ENCODE data around the gene GBP5. TPM values are rescaled to one million over a fixed set of nuclear protein-coding genes. Genes with fewer than 3 reads are reported as not detected.

The GBP5 gene
- total RNA-seq, 4 donors from 2014 or later = 0.26 to 1.6 (median 0.83) TPM; not detected in 1

GRCh38 chr1:89277725-89278124 lies 5.1 kb upstream of the GBP5 start:
- intact Hi-C loops (cut with DNase I; ENCODE audit: low total_unique reads) = no loop called here
- no peak overlapping the region for H3K27ac ChIP-seq
- no peak overlapping the region for H3K4me3 ChIP-seq
- no peak for DNase-seq
- no peaks in the 10 kb centered on the region for H3K9me3 ChIP-seq
- TF ChIP-seq CTCF (IDR thresholded peaks at IDR 0.05) = no peak
- TF ChIP-seq POLR2A (IDR thresholded peaks at IDR 0.05) = no peak
- no peaks in the 10 kb centered on the region for H3K36me3 ChIP-seq
- H3K27me3 ChIP-seq = no peaks in the 10 kb centered on the region
- no peaks in the 10 kb centered on the region for H3K4me1 ChIP-seq

GRCh38 chr1:89276690-89277089 lies 4.0 kb upstream of the GBP5 start:
- H3K4me3 ChIP-seq = no peak overlapping the region
- no peaks in the 10 kb centered on the region for H3K9me3 ChIP-seq
- no peaks in the 10 kb centered on the region for H3K4me1 ChIP-seq
- intact Hi-C loops (cut with DNase I; ENCODE audit: low total_unique reads) = no loop called here
- no peak for DNase-seq
- no peaks in the 10 kb centered on the region for H3K36me3 ChIP-seq
- H3K27me3 ChIP-seq = no peaks in the 10 kb centered on the region
- TF ChIP-seq POLR2A (IDR thresholded peaks at IDR 0.05) (no peak), CTCF (IDR thresholded peaks at IDR 0.05) (no peak)
- no peak overlapping the region for H3K27ac ChIP-seq

GRCh38 chr1:89274411-89274857 lies 1.8 kb upstream of the GBP5 start:
- Histone ChIP-seq H3K4me3 (no peak overlapping the region), H3K9me3 (no peaks in the 10 kb centered on the region), H3K4me1 (no peaks in the 10 kb centered on the region), H3K27ac (no peak overlapping the region), H3K27me3 (no peaks in the 10 kb centered on the region), H3K36me3 (no peaks in the 10 kb centered on the region)
- DNase-seq = no peak
- TF ChIP-seq CTCF (IDR thresholded peaks at IDR 0.05) = no peak
- no peak for TF ChIP-seq POLR2A (IDR thresholded peaks at IDR 0.05)
- intact Hi-C loops (cut with DNase I; ENCODE audit: low total_unique reads) = no loop called here

DNA sequence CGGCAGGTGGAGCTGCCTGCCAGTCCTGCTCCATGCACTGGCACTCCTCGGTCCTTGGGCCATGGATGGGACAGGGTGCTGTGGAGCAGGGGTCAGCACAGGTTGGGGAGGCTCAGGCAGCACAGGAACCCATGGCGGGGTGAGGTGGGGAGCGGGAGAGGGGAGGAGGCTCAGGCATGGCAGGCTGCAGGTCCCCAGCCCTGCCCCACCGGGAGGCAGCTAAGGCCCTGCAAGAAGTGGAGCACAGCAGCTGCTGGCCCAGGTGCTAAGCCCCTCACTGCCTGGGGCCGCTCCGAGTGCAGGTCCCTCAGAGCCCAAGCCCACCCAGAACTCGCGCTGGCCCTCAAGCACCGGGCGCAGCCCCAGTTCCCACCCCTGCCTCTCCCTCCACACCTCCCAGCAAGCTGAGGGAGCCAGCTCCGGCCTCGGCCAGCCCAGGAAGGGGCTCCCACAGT lies 691 bp upstream of the GBP5 start:
- Histone ChIP-seq H3K4me3 (no peak overlapping the region), H3K4me1 (no peaks in the 10 kb centered on the region), H3K9me3 (no peaks in the 10 kb centered on the region), H3K36me3 (no peaks in the 10 kb centered on the region), H3K27ac (no peak overlapping the region), H3K27me3 (no peaks in the 10 kb centered on the region)
- intact Hi-C loops (cut with DNase I; ENCODE audit: low total_unique reads) = no loop called here
- no peak for DNase-seq
- TF ChIP-seq POLR2A (IDR thresholded peaks at IDR 0.05) (no peak), CTCF (IDR thresholded peaks at IDR 0.05) (no peak)

DNA sequence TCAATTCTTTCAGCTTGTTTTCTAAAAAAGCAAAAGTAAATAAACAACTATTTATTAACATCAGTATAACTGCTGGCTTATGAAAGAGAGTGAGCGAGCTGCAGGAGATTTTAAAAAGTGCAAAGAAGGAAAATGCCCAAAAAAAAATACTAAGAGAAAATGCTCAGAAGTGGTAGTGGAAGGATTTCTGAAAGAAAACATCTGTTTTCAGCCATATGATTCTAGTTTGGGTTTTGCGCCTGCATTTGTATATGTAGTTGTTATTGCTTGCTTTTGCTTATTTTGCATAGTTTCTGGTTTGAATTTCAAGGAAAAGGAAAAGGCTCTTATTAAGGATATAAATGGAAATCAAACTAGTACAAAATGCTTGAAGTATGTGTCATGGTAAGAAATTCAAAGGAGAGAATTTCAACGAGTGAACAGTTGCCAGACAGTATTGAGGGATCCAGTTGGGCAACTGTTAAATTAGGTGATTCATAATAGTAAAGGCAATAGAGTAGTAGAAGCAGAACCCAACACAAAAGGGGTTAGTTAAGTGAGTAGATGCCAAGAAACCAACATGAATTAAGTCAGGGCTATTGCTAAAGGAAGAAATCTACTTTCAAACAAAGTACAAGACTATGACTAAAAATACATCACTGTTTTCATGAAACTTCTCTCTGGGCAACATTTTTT lies 1.2 kb downstream of the GBP5 start:
- Histone ChIP-seq H3K27me3 (no peaks in the 10 kb centered on the region), H3K27ac (no peak overlapping the region), H3K36me3 (no peaks in the 10 kb centered on the region), H3K4me1 (no peaks in the 10 kb centered on the region), H3K4me3 (no peak overlapping the region), H3K9me3 (no peaks in the 10 kb centered on the region)
- DNase-seq = no peak
- TF ChIP-seq CTCF (IDR thresholded peaks at IDR 0.05) (no peak), POLR2A (IDR thresholded peaks at IDR 0.05) (no peak)
- intact Hi-C loops (cut with DNase I; ENCODE audit: low total_unique reads) = no loop called here
